Endothelial cell of umbilical vein (primary cell): Measurements from ENCODE around the gene HUWE1.

Source experiments
- EZH2 ChIP-seq: IDR thresholded peaks from 2 replicates; pipeline ENCODE4 v1.6.1; 2012; ENCODE audit warnings: borderline replicate concordance, low read depth, mild to moderate bottlenecking, moderate library complexity, low read length, inconsistent platforms; ENCODE audit not compliant: severe bottlenecking
- POLR2A ChIP-seq: IDR thresholded peaks from 2 replicates; pipeline ENCODE4 v1.6.1; 2012; ENCODE audit warnings: low read depth, mild to moderate bottlenecking, control low read depth, low read length

DNA sequence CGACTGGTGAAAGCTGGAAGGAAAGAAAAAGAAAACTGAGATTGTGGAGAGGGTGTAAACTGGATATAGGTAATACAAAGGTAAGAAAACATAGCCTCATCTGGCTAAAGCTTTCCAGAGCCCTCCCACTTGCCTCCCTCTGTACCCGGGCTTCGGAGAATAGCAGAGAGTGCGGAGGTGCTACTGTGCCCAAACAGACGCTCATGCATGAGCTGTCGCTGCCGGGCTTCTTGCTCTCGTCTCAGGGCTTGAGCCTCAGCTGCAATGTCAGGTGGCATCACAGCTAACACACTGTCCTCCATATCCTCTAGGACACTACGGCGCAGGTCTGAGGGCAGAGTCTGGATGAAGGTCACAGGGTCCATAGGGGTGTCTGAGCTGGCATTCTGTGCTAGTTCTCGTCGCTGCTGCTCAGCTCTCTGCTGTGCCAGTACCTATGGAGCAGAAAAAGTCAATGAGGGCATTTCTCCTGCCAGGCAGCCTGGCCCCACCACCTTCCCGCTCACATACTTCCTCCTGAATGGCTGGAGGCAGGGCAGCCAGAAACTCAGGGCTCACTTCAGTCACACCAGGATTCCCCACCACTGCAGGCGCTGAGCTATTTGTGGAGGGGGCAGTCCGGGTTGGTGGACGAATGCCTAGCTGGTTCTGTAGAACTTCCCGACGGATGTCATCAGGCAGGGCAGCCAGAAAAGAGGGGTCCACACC, 135.6 kb downstream of the HUWE1 start:
- TF ChIP-seq POLR2A (no peak), EZH2 (no peak)
